ENCODE measurements around the gene PBRM1. TPM values are rescaled to one million over a fixed set of nuclear protein-coding genes. Genes with fewer than 3 reads are reported as not detected.

The PBRM1 gene
- total and polyA plus RNA-seq, 2 donors (not counting 3 experiments of a cell fraction or from before 2014, with no cell fraction given), result 26.7 to 87.1 TPM

DNA sequence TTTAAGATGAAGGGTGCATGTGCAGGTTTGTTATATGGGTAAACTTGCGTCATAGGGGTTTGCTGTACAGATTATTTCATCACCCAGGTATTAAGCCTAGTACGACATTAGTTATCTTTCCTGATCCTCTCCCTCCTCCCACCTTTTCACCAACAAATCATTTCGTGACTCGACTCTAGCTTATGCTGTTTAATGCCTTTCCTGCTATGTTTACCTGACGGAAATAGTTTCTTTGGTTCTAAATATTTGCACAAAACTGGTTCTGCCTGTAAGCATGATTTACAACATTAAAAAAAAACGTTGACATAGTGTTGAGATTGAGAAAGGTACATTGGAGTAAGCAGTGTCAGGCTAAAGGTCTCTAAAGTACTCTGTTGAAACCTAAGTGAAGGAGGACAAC is 2.6 kb upstream of the PBRM1 start:
- H3K9me1 ChIP-seq (replicated peaks; ENCODE audit: control insufficient read depth, extremely low read depth, insufficient read depth, low read length), result no peaks in the 10 kb centered on the region
- H3K4me2 ChIP-seq (ENCODE audit: insufficient read depth, low read length), result no peak overlapping the region
- peaks cover 18% of the 10 kb centered on the region for H3K4me1 ChIP-seq (ENCODE audit: control insufficient read depth, extremely low read depth, insufficient read depth, low read length)
- no peak overlapping the region for H3K4me3 ChIP-seq (replicated peaks in 1 of 3; ENCODE audit: insufficient read depth in 1 of 3, low read depth in 1 of 3, low read length in 3 of 3)
- intact Hi-C loops (cut with micrococcal nuclease), result loop anchor here (10.0 kb wide), 1 partner anchor 213 kb away; no protein-coding TSS in a partner anchor
- TF ChIP-seq POLR2A (IDR thresholded peaks at IDR 0.05; ENCODE audit: low read depth, low read length), result no peak
- TF ChIP-seq POLR2AphosphoS5 (IDR thresholded peaks at IDR 0.05; ENCODE audit: insufficient read depth, low read depth, low read length), result no peak
- no peak for TF ChIP-seq JUN (IDR thresholded peaks at IDR 0.05; ENCODE audit: borderline replicate concordance, insufficient read depth, insufficient read length, low read depth)
- TF ChIP-seq GATA2 (IDR thresholded peaks at IDR 0.05; ENCODE audit: insufficient read depth, insufficient read length, low read depth, low read length), result no peak
- no peak for TF ChIP-seq MYC (IDR thresholded peaks at IDR 0.05; ENCODE audit: low read depth, low read length)
- TF ChIP-seq FOS (IDR thresholded peaks at IDR 0.05; ENCODE audit: borderline replicate concordance, insufficient read depth, low read length), result no peak
- TF ChIP-seq CTCF (IDR thresholded peaks at IDR 0.05; ENCODE audit: extremely low read depth in 1 of 2, insufficient read depth in 1 of 2, low read depth in 1 of 2, low read length in 2 of 2), result no peak
- no peak for TF ChIP-seq MAX (IDR thresholded peaks at IDR 0.05; ENCODE audit: insufficient read depth, insufficient read length)
- TF ChIP-seq EZH2 (IDR thresholded peaks at IDR 0.05; ENCODE audit: borderline replicate concordance, low read depth, low read length, severe bottlenecking), result no peak
- ChIA-PET CTCF (no interaction called here), POLR2A (no interaction called here)
- no peak for FAIRE-seq
- peaks cover 71% of the 10 kb centered on the region for H3K79me2 ChIP-seq (ENCODE audit: control insufficient read depth, insufficient read depth, low read length)
- no peak overlapping the region for H3K27ac ChIP-seq (ENCODE audit: insufficient read depth, low read depth, low read length)
- no peak overlapping the region for H2AFZ ChIP-seq (ENCODE audit: low read depth, low read length)
- H4K20me1 ChIP-seq (replicated peaks; ENCODE audit: control insufficient read depth, extremely low read depth, insufficient read depth, low read length), result peaks cover 2% of the 10 kb centered on the region
- peaks cover 35 to 41% of the 10 kb centered on the region in 2 experiments for H3K36me3 ChIP-seq (ENCODE audit: control insufficient read depth in 2 of 2, extremely low read depth in 1 of 2, insufficient read depth in 2 of 2, low read length in 2 of 2)
- H3K27me3 ChIP-seq (ENCODE audit: control insufficient read depth in 2 of 2, insufficient read depth in 2 of 2, low read length in 2 of 2), result no peaks in the 10 kb centered on the region
- no peaks in the 10 kb centered on the region for H3K9me3 ChIP-seq (replicated peaks; ENCODE audit: control insufficient read depth, insufficient read depth, low read length)
- dilution Hi-C loops (cut with MboI; ENCODE audit: extremely low pct_ligation_motif_present, low sequenced_read_pairs), result no loop called here
- BruUV-seq (replicated peaks), result no TSS peak
- H3K9ac ChIP-seq (replicated peaks; ENCODE audit: extremely low read depth, insufficient read depth, low read length), result no peak overlapping the region
- DNase-seq (ENCODE audit: low read depth, low spot score), result no peak
